ENCODE results near the gene ZNF620. TPM values are rescaled to one million over a fixed set of nuclear protein-coding genes. Genes with fewer than 3 reads are reported as not detected.

The ZNF620 gene
- polyA plus RNA-seq, 2 of the 4 experiments (the other 2 are of a cell fraction), result 2.5 to 3.8 TPM

DNA sequence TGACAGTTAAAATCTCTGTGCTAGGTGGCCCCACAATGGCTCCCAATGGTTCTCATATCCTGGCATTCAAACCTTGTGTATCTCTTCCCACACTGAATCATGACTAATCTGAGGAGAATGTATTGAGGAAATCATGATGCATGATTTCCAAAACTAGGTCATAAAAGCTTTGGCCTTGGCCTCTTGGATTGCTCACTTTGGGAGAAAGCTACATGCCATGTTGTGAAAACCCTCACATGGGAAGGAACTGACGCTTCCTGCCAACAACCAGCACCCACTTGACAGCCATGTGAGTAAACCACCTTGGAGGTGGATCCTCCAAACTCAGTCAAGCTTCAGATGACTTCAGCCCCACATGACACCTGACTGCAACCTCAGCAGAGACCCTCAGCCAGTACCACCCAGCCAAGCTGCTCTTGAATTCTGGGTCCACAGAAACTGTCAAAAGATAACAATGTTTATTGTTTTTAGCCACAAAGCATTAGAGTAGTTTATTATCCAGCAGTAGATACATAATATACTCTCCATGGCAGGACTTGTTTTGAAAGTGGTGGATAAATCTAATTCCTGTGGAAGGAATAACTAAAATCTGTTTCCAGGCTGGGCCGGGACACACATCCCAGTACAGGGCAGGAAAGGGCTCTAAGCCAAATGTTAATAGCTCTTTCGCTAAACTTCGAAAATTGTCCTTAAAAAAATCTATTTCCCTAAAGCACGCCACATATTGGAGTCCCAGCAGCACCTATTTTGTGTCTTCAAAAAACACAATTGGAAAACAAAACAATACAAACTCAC is 1.0 kb upstream of the ZNF620 start:
- TF ChIP-seq FOSL2 (IDR thresholded peaks at IDR 0.05), result no peak
- TF ChIP-seq FOSL2 (CRISPR knock-in tag; IDR thresholded peaks at IDR 0.05), result peak; percentile 55
- no peak for TF ChIP-seq ZSCAN20 (CRISPR knock-in tag; IDR thresholded peaks at IDR 0.05)
- TF ChIP-seq, protein P1, sequence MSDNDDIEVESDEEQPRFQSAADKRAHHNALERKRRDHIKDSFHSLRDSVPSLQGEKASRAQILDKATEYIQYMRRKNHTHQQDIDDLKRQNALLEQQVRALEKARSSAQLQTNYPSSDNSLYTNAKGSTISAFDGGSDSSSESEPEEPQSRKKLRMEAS (IDR thresholded peaks at IDR 0.05), result no peak
- no peak for TF ChIP-seq ZC3H11A (IDR thresholded peaks at IDR 0.05)
- TF ChIP-seq EP300 (IDR thresholded peaks at IDR 0.05), result no peak
- no peak for TF ChIP-seq GATA3 (IDR thresholded peaks at IDR 0.05; ENCODE audit: borderline replicate concordance)
- H3K4me3 ChIP-seq, result peak overlapping the region; percentile 63; the same call in 2 of the 3 replicates
- FAIRE-seq (no peak), ATAC-seq (peak; percentile 7 to 20; a peak in 1 of 6 replicates), DNase-seq (ENCODE audit: low read depth in 1 of 2, low spot score in 1 of 2) (peak in 1 of 2 experiments; percentile 58)
- ChIA-PET POLR2A (interaction anchor here (1.2 to 2.2 kb wide), 3 partner anchors 10 to 28 kb away, joined by 3 to 11 read pairs (median 5); partner anchors contain the start of genes ZNF619 and ZNF621), CTCF (interaction anchor here (0.6 to 1.6 kb wide), 4 partner anchors 10 to 176 kb away, joined by 3 to 5 read pairs (median 3); no protein-coding TSS in a partner anchor)
- WGBS (ENCODE audit: missing lambda C conversion rate), result 82% methylated on average over 5 of the region's 5 CpGs
- peak overlapping the region in 1 of 2 experiments; percentile 91; a peak in 3 of 6 replicates for H3K27ac ChIP-seq
- peaks cover 13% of the 10 kb centered on the region; the same call in 2 of the 3 replicates for H3K4me1 ChIP-seq
- H3K9me3 ChIP-seq, result no peaks in the 10 kb centered on the region
- peak overlapping the region; percentile 87 for H3K4me2 ChIP-seq

DNA sequence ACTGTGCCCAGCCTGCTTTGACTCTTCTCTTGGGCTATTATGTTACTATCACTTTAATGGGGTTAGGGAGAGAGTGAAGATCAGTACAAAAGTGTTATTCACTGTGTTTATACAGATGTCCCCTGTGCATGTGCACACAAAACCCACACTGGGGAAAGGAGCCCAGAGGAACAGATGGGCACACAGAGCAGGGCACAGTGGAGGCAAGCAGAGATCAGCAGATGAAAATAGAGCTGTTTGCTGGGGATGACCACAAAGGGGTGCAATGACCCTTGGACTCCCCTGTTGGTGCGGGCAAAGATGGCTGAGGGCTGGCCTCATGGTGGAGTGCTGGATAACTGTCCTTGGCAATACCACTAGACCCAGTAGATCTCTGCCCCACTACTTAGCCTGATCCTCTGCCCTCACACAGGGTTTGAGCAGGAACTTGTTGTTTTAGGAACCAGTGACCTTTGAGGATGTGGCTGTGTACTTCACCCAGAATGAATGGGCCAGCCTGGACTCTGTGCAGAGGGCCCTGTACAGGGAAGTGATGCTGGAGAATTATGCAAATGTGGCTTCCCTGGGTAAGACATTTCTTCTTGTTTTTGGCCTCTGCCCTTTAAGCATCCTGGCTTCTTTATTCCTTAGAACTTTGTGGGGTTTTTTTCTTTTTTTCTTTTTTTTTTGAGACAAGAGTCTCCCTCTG is 5.3 kb downstream of the ZNF620 start:
- Histone ChIP-seq H3K4me3 (no peak overlapping the region), H3K4me1 (0 out of 3 replicates have a peak, but pooled peaks cover 4% of the 10 kb centered on the region), H3K9me3 (no peaks in the 10 kb centered on the region), H3K4me2 (no peak overlapping the region), H3K27ac (no peak overlapping the region)
- CTCF ChIA-PET, result interaction anchor here (1.2 kb wide), 1 partner anchor 1370 kb away, joined by 4 read pairs; no protein-coding TSS in a partner anchor
- POLR2A ChIA-PET, result interaction anchor here (0.7 kb wide), 1 partner anchor 11 kb away, joined by 3 read pairs; no protein-coding TSS in a partner anchor
- no peak for TF ChIP-seq BHLHE40 (IDR thresholded peaks at IDR 0.05; ENCODE audit: low read depth, low read length)
- no peak for TF ChIP-seq E2F6 (IDR thresholded peaks at IDR 0.05; ENCODE audit: borderline replicate concordance, low read depth)
- no peak for TF ChIP-seq MAFK (IDR thresholded peaks at IDR 0.05; ENCODE audit: partially characterized antibody)
- no peak for TF ChIP-seq ZSCAN20 (CRISPR knock-in tag; IDR thresholded peaks at IDR 0.05)
- TF ChIP-seq FOSL2 (IDR thresholded peaks at IDR 0.05), result no peak
- TF ChIP-seq FOSL2 (CRISPR knock-in tag; IDR thresholded peaks at IDR 0.05), result no peak
- TF ChIP-seq POLR2AphosphoS2 (conservative IDR thresholded peaks at IDR 0.05; ENCODE audit: low read length), result no peak
- no peak for TF ChIP-seq EHMT2 (IDR thresholded peaks at IDR 0.05; ENCODE audit: low read depth)
- no peak for TF ChIP-seq MYC (IDR thresholded peaks at IDR 0.05; ENCODE audit: borderline replicate concordance, low read length)
- no peak for TF ChIP-seq JUN (IDR thresholded peaks at IDR 0.05)
- TF ChIP-seq ZFP36 (IDR thresholded peaks at IDR 0.05; ENCODE audit: borderline replicate concordance, partially characterized antibody), result no peak
- WGBS (ENCODE audit: missing lambda C conversion rate), result 100% methylated on average over 1 of the region's 1 CpG
- ATAC-seq (no peak), DNase-seq (ENCODE audit: low read depth in 1 of 2, low spot score in 1 of 2) (no peak), FAIRE-seq (no peak)

- ATAC-seq (no peak), FAIRE-seq (no peak), DNase-seq (ENCODE audit: low read depth in 1 of 2, low spot score in 1 of 2) (no peak)
- H3K4me1 ChIP-seq, result no peaks in the 10 kb centered on the region
- H3K4me2 ChIP-seq, result no peak overlapping the region
- H3K4me3 ChIP-seq, result no peak overlapping the region
- CTCF ChIA-PET, result no interaction called here
- no peaks in the 10 kb centered on the region for H3K9me3 ChIP-seq
- H3K27ac ChIP-seq, result no peak overlapping the region
- WGBS (ENCODE audit: missing lambda C conversion rate), result 93% methylated on average over 5 of the region's 5 CpGs
- POLR2A ChIA-PET, result no interaction called here
- TF ChIP-seq ZSCAN20 (CRISPR knock-in tag; IDR thresholded peaks at IDR 0.05) (no peak), RARB (CRISPR knock-in tag; IDR thresholded peaks at IDR 0.05) (no peak), EHF (CRISPR knock-in tag; IDR thresholded peaks at IDR 0.05) (no peak), MAFK (IDR thresholded peaks at IDR 0.05; ENCODE audit: partially characterized antibody) (no peak), NFE2L2 (conservative IDR thresholded peaks at IDR 0.05; ENCODE audit: low read length) (no peak), KDM5A (IDR thresholded peaks at IDR 0.05) (no peak), HES2 (IDR thresholded peaks at IDR 0.05) (no peak), E2F6 (IDR thresholded peaks at IDR 0.05; ENCODE audit: borderline replicate concordance, low read depth) (no peak), ESRRA (IDR thresholded peaks at IDR 0.05; ENCODE audit: borderline replicate concordance, low read length) (no peak), RCOR1 (IDR thresholded peaks at IDR 0.05; ENCODE audit: low read depth, low read length) (no peak), SMC3 (IDR thresholded peaks at IDR 0.05) (no peak), ZNF302 (CRISPR knock-in tag; IDR thresholded peaks at IDR 0.05) (no peak), EP300 (IDR thresholded peaks at IDR 0.05) (no peak), PHF8 (IDR thresholded peaks at IDR 0.05; ENCODE audit: borderline replicate concordance, low read depth) (no peak)
- TF ChIP-seq, protein P2, sequence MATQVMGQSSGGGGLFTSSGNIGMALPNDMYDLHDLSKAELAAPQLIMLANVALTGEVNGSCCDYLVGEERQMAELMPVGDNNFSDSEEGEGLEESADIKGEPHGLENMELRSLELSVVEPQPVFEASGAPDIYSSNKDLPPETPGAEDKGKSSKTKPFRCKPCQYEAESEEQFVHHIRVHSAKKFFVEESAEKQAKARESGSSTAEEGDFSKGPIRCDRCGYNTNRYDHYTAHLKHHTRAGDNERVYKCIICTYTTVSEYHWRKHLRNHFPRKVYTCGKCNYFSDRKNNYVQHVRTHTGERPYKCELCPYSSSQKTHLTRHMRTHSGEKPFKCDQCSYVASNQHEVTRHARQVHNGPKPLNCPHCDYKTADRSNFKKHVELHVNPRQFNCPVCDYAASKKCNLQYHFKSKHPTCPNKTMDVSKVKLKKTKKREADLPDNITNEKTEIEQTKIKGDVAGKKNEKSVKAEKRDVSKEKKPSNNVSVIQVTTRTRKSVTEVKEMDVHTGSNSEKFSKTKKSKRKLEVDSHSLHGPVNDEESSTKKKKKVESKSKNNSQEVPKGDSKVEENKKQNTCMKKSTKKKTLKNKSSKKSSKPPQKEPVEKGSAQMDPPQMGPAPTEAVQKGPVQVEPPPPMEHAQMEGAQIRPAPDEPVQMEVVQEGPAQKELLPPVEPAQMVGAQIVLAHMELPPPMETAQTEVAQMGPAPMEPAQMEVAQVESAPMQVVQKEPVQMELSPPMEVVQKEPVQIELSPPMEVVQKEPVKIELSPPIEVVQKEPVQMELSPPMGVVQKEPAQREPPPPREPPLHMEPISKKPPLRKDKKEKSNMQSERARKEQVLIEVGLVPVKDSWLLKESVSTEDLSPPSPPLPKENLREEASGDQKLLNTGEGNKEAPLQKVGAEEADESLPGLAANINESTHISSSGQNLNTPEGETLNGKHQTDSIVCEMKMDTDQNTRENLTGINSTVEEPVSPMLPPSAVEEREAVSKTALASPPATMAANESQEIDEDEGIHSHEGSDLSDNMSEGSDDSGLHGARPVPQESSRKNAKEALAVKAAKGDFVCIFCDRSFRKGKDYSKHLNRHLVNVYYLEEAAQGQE (IDR thresholded peaks at IDR 0.05), result no peak
Observed at GRCh38 chr3:40516201-40516600, 10.4 kb downstream of the ZNF620 start.
